HG03565 (cell line): ENCODE results near the gene PCDHB9.
"Not testable (repeated sequence)": the region's sequence is repeated elsewhere in the genome, so short reads cannot be mapped to it uniquely, and the experiment has no call there.

Experiments used
- ATAC-seq: cut with Tn5 transposase; IDR thresholded peaks from one replicate; pipeline ENCODE4 v1.9.1; 2021; ENCODE audit warnings: mild to moderate bottlenecking, moderate library complexity; ENCODE audit not compliant: unreplicated experiment

Gene PCDHB9

DNA sequence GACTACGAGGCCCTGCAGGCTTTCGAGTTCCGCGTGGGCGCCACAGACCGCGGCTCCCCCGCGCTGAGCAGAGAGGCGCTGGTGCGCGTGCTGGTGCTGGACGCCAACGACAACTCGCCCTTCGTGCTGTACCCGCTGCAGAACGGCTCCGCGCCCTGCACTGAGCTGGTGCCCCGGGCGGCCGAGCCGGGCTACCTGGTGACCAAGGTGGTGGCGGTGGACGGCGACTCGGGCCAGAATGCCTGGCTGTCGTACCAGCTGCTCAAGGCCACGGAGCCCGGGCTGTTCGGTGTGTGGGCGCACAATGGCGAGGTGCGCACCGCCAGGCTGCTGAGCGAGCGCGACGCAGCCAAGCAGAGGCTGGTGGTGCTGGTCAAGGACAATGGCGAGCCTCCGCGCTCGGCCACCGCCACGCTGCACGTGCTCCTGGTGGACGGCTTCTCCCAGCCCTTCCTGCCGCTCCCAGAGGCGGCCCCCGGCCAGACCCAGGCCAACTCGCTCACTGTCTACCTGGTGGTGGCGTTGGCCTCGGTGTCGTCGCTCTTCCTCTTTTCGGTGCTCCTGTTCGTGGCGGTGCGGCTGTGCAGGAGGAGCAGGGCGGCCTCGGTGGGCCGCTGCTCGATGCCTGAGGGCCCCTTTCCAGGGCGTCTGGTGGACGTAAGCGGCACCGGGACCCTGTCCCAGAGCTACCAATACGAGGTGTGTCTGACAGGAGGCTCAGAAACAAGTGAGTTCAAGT, 2.7 kb upstream of the PCDHB9 start:
- not testable (repeated sequence) for ATAC-seq

- ATAC-seq: not testable (repeated sequence)
These were observed 1.7 kb downstream of the PCDHB9 start for GRCh38 chr5:141188682-141189081.

DNA sequence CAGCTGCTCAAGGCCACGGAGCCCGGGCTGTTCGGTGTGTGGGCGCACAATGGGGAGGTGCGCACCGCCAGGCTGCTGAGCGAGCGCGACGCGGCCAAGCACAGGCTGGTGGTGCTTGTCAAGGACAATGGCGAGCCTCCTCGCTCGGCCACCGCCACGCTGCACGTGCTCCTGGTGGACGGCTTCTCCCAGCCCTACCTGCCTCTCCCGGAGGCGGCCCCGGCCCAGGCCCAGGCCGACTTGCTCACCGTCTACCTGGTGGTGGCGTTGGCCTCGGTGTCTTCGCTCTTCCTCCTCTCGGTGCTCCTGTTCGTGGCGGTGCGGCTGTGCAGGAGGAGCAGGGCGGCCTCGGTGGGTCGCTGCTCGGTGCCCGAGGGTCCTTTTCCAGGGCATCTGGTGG, 2.2 kb downstream of the PCDHB9 start:
- ATAC-seq: not testable (repeated sequence)

DNA sequence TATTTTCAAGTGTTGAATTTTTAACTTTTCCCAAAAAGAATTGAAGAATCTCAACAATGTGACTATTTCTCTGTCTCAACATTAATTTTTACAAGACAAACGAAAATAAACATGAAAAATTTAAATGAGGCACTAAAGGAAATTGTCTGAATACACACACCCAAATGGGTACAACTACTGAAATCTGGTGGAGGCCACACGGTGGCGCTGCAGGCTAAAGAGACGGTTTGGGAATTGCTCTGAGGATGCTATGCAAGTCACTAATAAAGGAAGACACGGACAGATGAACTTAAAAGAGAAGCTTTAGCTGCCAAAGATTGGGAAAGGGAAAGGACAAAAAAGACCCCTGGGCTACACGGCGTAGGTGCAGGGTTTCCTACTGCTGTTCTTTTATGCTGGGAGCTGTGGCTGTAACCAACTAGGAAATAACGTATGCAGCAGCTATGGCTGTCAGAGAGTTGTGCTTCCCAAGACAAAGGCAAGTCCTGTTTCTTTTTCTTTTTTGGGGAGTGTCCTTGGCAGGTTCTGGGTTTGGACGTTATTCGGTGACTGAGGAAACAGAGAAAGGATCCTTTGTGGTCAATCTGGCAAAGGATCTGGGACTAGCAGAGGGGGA, 5.3 kb downstream of the PCDHB9 start, which contains the start of gene PCDHB10:
PCDHB10 (plus strand) TSS at position 244 of the 616 bp plus-strand sequence; CDS start at position 444, 200 bp downstream.
- no peak for ATAC-seq

GRCh38 chr5:141194332-141194731, 7.4 kb downstream of the PCDHB9 start:
- not testable (repeated sequence) for ATAC-seq

DNA sequence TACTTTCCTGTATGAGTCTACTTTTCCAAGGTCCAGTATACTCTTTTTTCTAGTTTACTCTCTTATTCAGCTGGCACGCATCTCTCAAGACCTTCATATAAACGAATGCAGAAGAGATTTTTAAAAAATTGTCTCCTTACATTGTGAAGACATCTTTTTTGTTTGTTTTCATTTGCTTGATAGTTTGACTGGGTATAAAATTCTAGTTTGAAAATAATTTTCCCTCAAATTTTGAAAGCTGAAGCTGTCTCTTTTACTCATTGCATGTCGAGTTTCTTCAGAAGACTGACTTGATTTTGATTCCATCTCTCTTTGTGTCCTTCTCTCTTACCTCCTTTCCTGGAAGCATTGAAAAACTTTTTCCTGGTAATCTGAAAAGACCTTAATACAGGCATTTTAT, 9.4 kb downstream of the PCDHB9 start:
- ATAC-seq: no peak

DNA sequence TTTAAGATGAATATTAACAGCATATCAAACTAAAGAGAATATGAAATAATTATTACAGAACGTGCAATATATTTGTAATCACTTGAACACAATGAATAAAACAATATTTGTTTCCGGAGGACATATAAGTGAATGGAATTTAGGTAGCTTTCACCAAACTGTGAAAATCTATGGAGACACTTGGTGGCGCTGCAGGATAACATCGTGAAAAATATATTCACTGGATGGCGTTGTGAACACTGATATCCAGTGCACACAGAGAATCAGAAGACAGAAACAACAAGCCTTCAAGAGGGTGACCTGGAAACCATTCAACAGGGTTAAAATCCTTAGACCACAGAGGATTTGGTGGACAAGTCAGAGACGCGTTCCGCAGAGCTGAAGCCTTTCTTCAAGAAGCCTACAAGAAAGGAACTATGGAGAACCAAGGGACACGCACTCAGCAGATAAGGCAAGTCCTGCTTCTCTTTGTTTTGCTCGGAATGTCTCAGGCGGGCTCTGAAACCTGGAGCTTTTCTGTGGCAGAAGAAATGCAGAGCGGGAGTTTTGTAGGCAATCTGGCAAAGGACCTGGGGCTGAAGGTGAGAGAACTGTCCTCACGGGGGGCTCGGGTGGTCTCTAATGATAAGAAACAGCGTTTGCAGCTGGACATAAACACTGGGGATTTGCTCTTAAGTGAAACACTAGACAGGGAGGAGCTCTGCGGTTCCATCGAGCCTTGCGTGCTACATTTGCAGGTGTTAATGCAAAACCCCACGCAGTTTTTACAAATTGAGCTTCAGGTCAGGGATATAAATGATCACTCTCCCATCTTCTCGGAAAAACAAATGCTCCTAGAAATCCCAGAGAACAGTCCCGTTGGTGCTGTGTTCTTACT, 12.6 kb downstream of the PCDHB9 start, which contains the start of gene PCDHB11:
PCDHB11 (plus strand) TSS at position 269 of the 877 bp plus-strand sequence; CDS start at position 417, 148 bp downstream.
- ATAC-seq: no peak

GRCh38 chr5:141201126-141201525, 14.2 kb downstream of the PCDHB9 start:
- ATAC-seq: not testable (repeated sequence)

DNA sequence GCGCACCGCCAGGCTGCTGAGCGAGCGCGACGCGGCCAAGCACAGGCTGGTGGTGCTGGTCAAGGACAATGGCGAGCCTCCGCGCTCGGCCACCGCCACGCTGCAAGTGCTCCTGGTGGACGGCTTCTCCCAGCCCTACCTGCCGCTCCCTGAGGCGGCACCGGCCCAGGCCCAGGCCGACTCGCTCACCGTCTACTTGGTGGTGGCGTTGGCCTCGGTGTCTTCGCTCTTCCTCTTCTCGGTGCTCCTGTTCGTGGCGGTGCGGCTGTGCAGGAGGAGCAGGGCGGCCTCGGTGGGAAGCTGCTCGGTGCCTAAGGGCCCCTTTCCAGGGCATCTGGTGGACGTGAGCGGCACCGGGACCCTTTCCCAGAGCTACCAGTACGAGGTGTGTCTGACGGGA, 14.7 kb downstream of the PCDHB9 start:
- not testable (repeated sequence) for ATAC-seq

GRCh38 chr5:141208478-141208877, 21.5 kb downstream of the PCDHB9 start, which contains the start of gene PCDHB12:
PCDHB12 (plus strand) TSS chr5:141208719; CDS start chr5:141208908, 189 bp downstream.
- no peak for ATAC-seq

- not testable (repeated sequence) for ATAC-seq
These were observed 23.3 kb downstream of the PCDHB9 start for GRCh38 chr5:141210281-141210680.

DNA sequence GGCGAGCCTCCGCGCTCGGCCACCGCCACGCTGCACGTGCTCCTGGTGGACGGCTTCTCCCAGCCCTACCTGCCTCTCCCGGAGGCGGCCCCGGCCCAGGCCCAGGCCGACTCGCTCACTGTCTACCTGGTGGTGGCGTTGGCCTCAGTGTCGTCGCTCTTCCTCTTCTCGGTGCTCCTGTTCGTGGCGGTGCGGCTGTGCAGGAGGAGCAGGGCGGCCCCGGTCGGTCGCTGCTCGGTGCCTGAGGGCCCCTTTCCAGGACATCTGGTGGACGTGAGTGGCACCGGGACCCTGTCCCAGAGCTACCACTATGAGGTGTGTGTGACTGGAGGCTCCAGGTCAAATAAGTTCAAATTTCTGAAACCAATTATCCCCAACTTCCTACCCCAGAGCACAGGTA, 23.9 kb downstream of the PCDHB9 start:
- ATAC-seq: not testable (repeated sequence)

DNA sequence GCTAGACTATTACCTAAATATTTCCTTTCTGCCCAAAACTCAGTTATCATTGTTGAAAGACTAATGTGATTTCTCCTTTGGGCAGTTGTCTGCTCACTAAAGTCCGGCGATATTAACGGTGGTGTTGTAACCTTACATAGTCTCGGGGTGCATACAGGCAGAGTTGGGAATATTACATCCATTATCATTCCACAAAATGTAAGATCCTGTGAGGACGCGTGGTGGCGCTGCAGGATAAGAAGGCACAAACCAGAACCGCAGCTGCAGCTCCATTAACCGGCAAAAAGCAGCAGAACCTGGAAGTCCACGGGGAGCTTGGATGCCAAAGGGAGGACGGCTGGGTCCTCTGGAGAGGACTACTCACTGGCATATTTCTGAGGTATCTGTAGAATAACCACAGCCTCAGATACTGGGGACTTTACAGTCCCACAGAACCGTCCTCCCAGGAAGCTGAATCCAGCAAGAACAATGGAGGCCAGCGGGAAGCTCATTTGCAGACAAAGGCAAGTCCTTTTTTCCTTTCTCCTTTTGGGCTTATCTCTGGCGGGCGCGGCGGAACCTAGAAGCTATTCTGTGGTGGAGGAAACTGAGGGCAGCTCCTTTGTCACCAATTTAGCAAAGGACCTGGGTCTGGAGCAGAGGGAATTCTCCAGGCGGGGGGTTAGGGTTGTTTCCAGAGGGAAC, 26.8 kb downstream of the PCDHB9 start, which contains the start of gene PCDHB13:
PCDHB13 (plus strand) TSS at position 264 of the 684 bp plus-strand sequence; CDS start at position 469, 205 bp downstream.
- ATAC-seq: not testable (repeated sequence)

- not testable (repeated sequence) for ATAC-seq
These were observed 27.6 kb downstream of the PCDHB9 start for GRCh38 chr5:141214583-141214982.

DNA sequence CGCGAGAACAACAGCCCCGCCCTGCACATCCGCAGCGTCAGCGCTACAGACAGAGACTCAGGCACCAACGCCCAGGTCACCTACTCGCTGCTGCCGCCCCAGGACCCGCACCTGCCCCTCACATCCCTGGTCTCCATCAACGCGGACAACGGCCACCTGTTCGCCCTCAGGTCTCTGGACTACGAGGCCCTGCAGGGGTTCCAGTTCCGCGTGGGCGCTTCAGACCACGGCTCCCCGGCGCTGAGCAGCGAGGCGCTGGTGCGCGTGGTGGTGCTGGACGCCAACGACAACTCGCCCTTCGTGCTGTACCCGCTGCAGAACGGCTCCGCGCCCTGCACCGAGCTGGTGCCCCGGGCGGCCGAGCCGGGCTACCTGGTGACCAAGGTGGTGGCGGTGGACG, 28.5 kb downstream of the PCDHB9 start:
- not testable (repeated sequence) for ATAC-seq

DNA sequence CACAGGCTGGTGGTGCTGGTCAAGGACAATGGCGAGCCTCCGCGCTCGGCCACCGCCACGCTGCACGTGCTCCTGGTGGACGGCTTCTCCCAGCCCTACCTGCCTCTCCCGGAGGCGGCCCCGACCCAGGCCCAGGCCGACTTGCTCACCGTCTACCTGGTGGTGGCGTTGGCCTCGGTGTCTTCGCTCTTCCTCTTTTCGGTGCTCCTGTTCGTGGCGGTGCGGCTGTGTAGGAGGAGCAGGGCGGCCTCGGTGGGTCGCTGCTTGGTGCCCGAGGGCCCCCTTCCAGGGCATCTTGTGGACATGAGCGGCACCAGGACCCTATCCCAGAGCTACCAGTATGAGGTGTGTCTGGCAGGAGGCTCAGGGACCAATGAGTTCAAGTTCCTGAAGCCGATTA, 29.1 kb downstream of the PCDHB9 start:
- ATAC-seq: not testable (repeated sequence)

- ATAC-seq: no peak
These were observed 36.3 kb downstream of the PCDHB9 start, which contains the start of gene PCDHB14 for GRCh38 chr5:141223112-141223783. PCDHB14 (plus strand) TSS chr5:141223343; CDS start chr5:141223506, 163 bp downstream.

DNA sequence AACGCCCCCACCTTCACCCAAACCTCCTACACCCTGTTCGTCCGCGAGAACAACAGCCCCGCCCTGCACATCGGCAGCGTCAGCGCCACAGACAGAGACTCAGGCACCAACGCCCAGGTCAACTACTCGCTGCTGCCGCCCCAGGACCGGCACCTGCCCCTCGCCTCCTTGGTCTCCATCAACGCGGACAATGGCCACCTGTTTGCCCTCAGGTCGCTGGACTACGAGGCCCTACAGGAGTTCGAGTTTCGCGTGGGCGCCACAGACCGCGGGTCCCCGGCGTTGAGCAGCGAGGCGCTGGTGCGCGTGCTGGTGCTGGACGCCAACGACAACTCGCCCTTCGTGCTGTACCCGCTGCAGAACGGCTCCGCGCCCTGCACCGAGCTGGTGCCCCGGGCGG, 37.9 kb downstream of the PCDHB9 start:
- ATAC-seq: not testable (repeated sequence)

- ATAC-seq: not testable (repeated sequence)
These were observed 38.5 kb downstream of the PCDHB9 start for GRCh38 chr5:141225421-141225820.
